CD14-positive monocyte (primary cell): ENCODE data around the gene SECISBP2. TPM values are rescaled to one million over a fixed set of nuclear protein-coding genes. Genes with fewer than 3 reads are reported as not detected.
A peak's percentile ranks its signal among the peaks of the same experiment; 100 is the strongest.

Source experiments
- DNase-seq, 3 donors: peaks; one replicate each; pipeline ENCODE4 v3.0.0-alpha.2; 2011 to 2022
- H2AFZ ChIP-seq: 2 replicates; pipeline ENCODE4 v1.6.0; 2012; ENCODE audit warnings: mild to moderate bottlenecking, low read depth, low read length, inconsistent platforms; ENCODE audit not compliant: insufficient read depth, poor library complexity, severe bottlenecking
- H3K27ac ChIP-seq, 2 donors: 1 replicate in 1 of 2; 2 replicates in 1 of 2; pipeline ENCODE4 v1.5.1; 2012 to 2013; ENCODE audit warnings: low read length in 2 of 2, control low read depth in 1 of 2, inconsistent platforms in 1 of 2, low read depth in 1 of 2, mild to moderate bottlenecking in 1 of 2
- H3K27me3 ChIP-seq, 2 donors: one replicate each; pipeline versions ENCODE4 v1.6.0 to v1.6.1; 2011 to 2013; ENCODE audit warnings: low read length in 2 of 2; ENCODE audit not compliant: control insufficient read depth in 2 of 2, insufficient read depth in 2 of 2
- H3K36me3 ChIP-seq, 2 donors: replicated peaks in 1 of 2; 1 replicate in 1 of 2; 2 replicates in 1 of 2; pipeline versions ENCODE4 v1.5.1 to v1.6.1; 2012 to 2013; ENCODE audit warnings: low read length in 2 of 2, control low read depth in 1 of 2, inconsistent platforms in 1 of 2, mild to moderate bottlenecking in 1 of 2; ENCODE audit not compliant: insufficient read depth in 2 of 2, control insufficient read depth in 1 of 2
- H3K4me1 ChIP-seq, 2 donors: 1 replicate in 1 of 2; 2 replicates in 1 of 2; pipeline versions ENCODE4 v1.5.1 to v1.6.1; 2012 to 2013; ENCODE audit warnings: low read length in 2 of 2, control low read depth in 1 of 2, inconsistent platforms in 1 of 2, mild to moderate bottlenecking in 1 of 2, moderate library complexity in 1 of 2; ENCODE audit not compliant: insufficient read depth in 2 of 2, control insufficient read depth in 1 of 2
- H3K4me2 ChIP-seq: replicated peaks from 2 replicates; pipeline ENCODE3; 2012; ENCODE audit warnings: low read length, moderate library complexity, mild to moderate bottlenecking; ENCODE audit not compliant: poor library complexity, severe bottlenecking; ENCODE audit errors: extremely low read depth
- H3K4me3 ChIP-seq, 3 experiments: fragments of 200-600 bp in 1 of 3; sonication (generic) in 1 of 3; replicated peaks in 1 of 3; 1 replicate in 2 of 3; 2 replicates in 1 of 3; pipeline ENCODE4 v1.5.1; 2011 to 2013; ENCODE audit warnings: low read length in 3 of 3, mild to moderate bottlenecking in 3 of 3, control low read depth in 2 of 3, low read depth in 2 of 3, inconsistent platforms in 1 of 3, moderate library complexity in 1 of 3
- H3K79me2 ChIP-seq: 2 replicates; pipeline ENCODE4 v1.6.0; 2012; ENCODE audit warnings: mild to moderate bottlenecking, control low read depth, inconsistent platforms, low read length, moderate library complexity; ENCODE audit not compliant: insufficient read depth
- H3K9ac ChIP-seq: 2 replicates; pipeline ENCODE4 v1.6.0; 2017; ENCODE audit warnings: low read length, mild to moderate bottlenecking; ENCODE audit not compliant: insufficient read depth, poor library complexity, severe bottlenecking
- H3K9me3 ChIP-seq, 2 donors: replicated peaks in 1 of 2; 1 replicate in 1 of 2; 2 replicates in 1 of 2; pipeline versions ENCODE4 v1.5.1 to v1.6.1; 2012 to 2013; ENCODE audit warnings: low read length in 2 of 2, control low read depth in 1 of 2; ENCODE audit not compliant: control insufficient read depth in 1 of 2, insufficient read depth in 1 of 2
- H4K20me1 ChIP-seq: 2 replicates; pipeline ENCODE4 v1.6.0; 2012; ENCODE audit warnings: mild to moderate bottlenecking, low read length, control low read depth, moderate library complexity; ENCODE audit not compliant: insufficient read depth
- H3K27ac Mint-ChIP-seq, 7 donors: one replicate each; pipeline ENCODE4 v1.8.0; 2020; ENCODE audit warnings: mild to moderate bottlenecking in 7 of 7, mixed read lengths in 7 of 7, moderate library complexity in 6 of 7, inconsistent platforms in 2 of 7
- H3K27me3 Mint-ChIP-seq, 3 donors: one replicate each; pipeline ENCODE4 v1.8.0; 2021 to 2022; ENCODE audit warnings: low read depth in 3 of 3, mild to moderate bottlenecking in 3 of 3, mixed read lengths in 3 of 3, moderate library complexity in 3 of 3, inconsistent platforms in 1 of 3
- H3K36me3 Mint-ChIP-seq, 2 donors: one replicate each; pipeline ENCODE4 v1.8.0; 2020; ENCODE audit warnings: mixed read lengths in 2 of 2, inconsistent platforms in 1 of 2, mild to moderate bottlenecking in 1 of 2
- H3K4me1 Mint-ChIP-seq: one replicate; pipeline ENCODE4 v1.8.0; 2020; ENCODE audit warnings: mild to moderate bottlenecking, mixed read lengths
- H3K4me3 Mint-ChIP-seq, 2 donors: one replicate each; pipeline ENCODE4 v1.8.0; 2020; ENCODE audit warnings: mild to moderate bottlenecking in 2 of 2, mixed read lengths in 2 of 2, moderate library complexity in 1 of 2
- H3K9me3 Mint-ChIP-seq, 7 donors: one replicate each; pipeline ENCODE4 v1.8.0; 2020 to 2022; ENCODE audit warnings: mixed read lengths in 7 of 7, mild to moderate bottlenecking in 6 of 7, moderate library complexity in 6 of 7, inconsistent platforms in 2 of 7
- CTCF ChIP-seq: fragments of 200-600 bp; IDR thresholded peaks from one replicate; pipeline ENCODE4 v1.8.0; 2022; ENCODE audit warnings: antibody characterized with exemption, mild to moderate bottlenecking
- WGBS: methylation state at CpG from one replicate; pipeline ENCODE4 v1.1.5; 2013; ENCODE audit warnings: missing lambda C conversion rate; ENCODE audit not compliant: insufficient coverage; 5-methylcytosine and 5-hydroxymethylcytosine counted together
- intact Hi-C, 2 donors: fragments of 100-400 bp; cut with micrococcal nuclease; formaldehyde crosslinking; loops; one replicate each; pipeline versions ENCODE4 v1.15.0 to v1.15.1; 2023
- polyA plus RNA-seq, 3 donors: library from polyadenylated mRNA; depleted of rRNA in 1 of 3; unstranded in 2 of 3; stranded (reverse) in 1 of 3; fragments of 300-500 nt in 2 of 3; fragments of >200 nt in 1 of 3; fragmentation: Illumina TruSeq in 2 of 3; gene quantifications; 1 replicate in 2 of 3; 2 replicates in 1 of 3; pipeline ENCODE4 v1.2.3, GENCODE V29; 2012 to 2021

The SECISBP2 gene
- polyA plus RNA-seq, 3 donors: 8.6 to 51.4 (median 9.8) TPM

- Histone ChIP-seq H3K4me2 (no peak overlapping the region), H3K9me3 (no peaks in the 10 kb centered on the region), H2AFZ (no peak overlapping the region), H3K4me1 (no peaks in the 10 kb centered on the region), H3K79me2 (no peaks in the 10 kb centered on the region), H3K9ac (no peak overlapping the region), H3K4me3 (no peak overlapping the region), H4K20me1 (no peaks in the 10 kb centered on the region), H3K27me3 (no peaks in the 10 kb centered on the region), H3K27ac (no peak overlapping the region), H3K36me3 (no peaks in the 10 kb centered on the region)
- Mint-ChIP-seq H3K27me3 (peaks cover 1 to 5% (median 2%) of the 10 kb centered on the region in 3 donors), H3K4me1 (peaks cover 6% of the 10 kb centered on the region), H3K4me3 (no peak overlapping the region), H3K36me3 (no peaks in the 10 kb centered on the region), H3K27ac (peak overlapping the region in 1 of 7 donors; percentile 82), H3K9me3 (peaks cover 0 to 6% (median 0%) of the 10 kb centered on the region in 7 donors)
- intact Hi-C loops: loop anchor here in 1 of 2 donors (10.0 kb wide), 1 partner anchor 1329 kb away; a partner anchor contains a TSS
- DNase-seq: no peak
- 98% methylated on average over 7 of the region's 7 CpGs for WGBS
- TF ChIP-seq CTCF: no peak
Observed at GRCh38 chr9:89284076-89284475, 34.2 kb upstream of the SECISBP2 start.

- H3K9ac ChIP-seq: no peak overlapping the region
- Mint-ChIP-seq H3K4me3 (no peak overlapping the region), H3K36me3 (no peaks in the 10 kb centered on the region), H3K9me3 (peaks cover 5 to 14% (median 9%) of the 10 kb centered on the region in 7 donors), H3K4me1 (no peaks in the 10 kb centered on the region), H3K27ac (no peak overlapping the region), H3K27me3 (peaks cover 0 to 5% (median 4%) of the 10 kb centered on the region in 3 donors)
- intact Hi-C loops: no loop called here
- no peaks in the 10 kb centered on the region for H3K79me2 ChIP-seq
- no peak for DNase-seq
- H3K36me3 ChIP-seq: no peaks in the 10 kb centered on the region
- peaks cover 5 to 6% of the 10 kb centered on the region in 2 donors for H3K9me3 ChIP-seq
- no peaks in the 10 kb centered on the region for H3K27me3 ChIP-seq
- no peak overlapping the region for H3K4me2 ChIP-seq
- no peaks in the 10 kb centered on the region for H3K4me1 ChIP-seq
- no peaks in the 10 kb centered on the region for H4K20me1 ChIP-seq
- WGBS: no CpG with 5 or more reads among the region's 2 CpGs
- no peak overlapping the region for H2AFZ ChIP-seq
- TF ChIP-seq CTCF: no peak
- no peak overlapping the region for H3K4me3 ChIP-seq
- no peak overlapping the region for H3K27ac ChIP-seq
Observed at GRCh38 chr9:89291741-89292140, 26.6 kb upstream of the SECISBP2 start.
